ENCODE measurements around the gene RXRB. TPM values are rescaled to one million over a fixed set of nuclear protein-coding genes. Genes with fewer than 3 reads are reported as not detected.
A peak's percentile ranks its signal among the peaks of the same experiment; 100 is the strongest.

The RXRB gene
- total and polyA plus RNA-seq, 2 of the 13 experiments (the other 11 are each of a cell fraction or from before 2014, with no cell fraction given) = 26.7 to 55.7 TPM

GRCh38 chr6:33199687-33200218 lies 712 bp downstream of the RXRB start (continued):
- peak; percentile 99 for TF ChIP-seq FOXP4 (CRISPR knock-in tag; IDR thresholded peaks at IDR 0.05)
- 0 out of 2 replicates have a peak, but pooled peaks have one; percentile 75 for TF ChIP-seq ZNF879 (CRISPR knock-in tag; IDR thresholded peaks at IDR 0.05)
- TF ChIP-seq ZBTB39 (CRISPR knock-in tag; IDR thresholded peaks at IDR 0.05) = peak; percentile 80; the same call in 1 of the 2 replicates
- no peak; the same call in 1 of the 2 replicates for TF ChIP-seq SOX13 (IDR thresholded peaks at IDR 0.05)
- peak in 1 of 2 experiments; percentile 60; a peak in 1 of 4 replicates for TF ChIP-seq SOX13 (CRISPR knock-in tag; conservative IDR thresholded peaks at IDR 0.05 in 1 of 2, IDR thresholded peaks at IDR 0.05 in 1 of 2)
- TF ChIP-seq MXD3 (CRISPR knock-in tag; IDR thresholded peaks at IDR 0.05) = peak; percentile 62
- peak; percentile 97 for TF ChIP-seq PATZ1 (CRISPR knock-in tag; IDR thresholded peaks at IDR 0.05)
- peak; percentile 90 for TF ChIP-seq ARNTL (CRISPR knock-in tag; IDR thresholded peaks at IDR 0.05)
- TF ChIP-seq FOXK1 (CRISPR knock-in tag; IDR thresholded peaks at IDR 0.05; ENCODE audit: borderline replicate concordance, low read depth) = peak; percentile 99
- 0 out of 2 replicates have a peak, but pooled peaks have one; percentile 89 for TF ChIP-seq ZNF280B (CRISPR knock-in tag; IDR thresholded peaks at IDR 0.05; ENCODE audit: borderline replicate concordance)
- 0 out of 2 replicates have a peak, but pooled peaks have one; percentile 39 for TF ChIP-seq SOX5 (CRISPR knock-in tag; IDR thresholded peaks at IDR 0.05; ENCODE audit: borderline replicate concordance)
- peak; percentile 47; the same call in 1 of the 2 replicates for TF ChIP-seq ZNF136 (CRISPR knock-in tag; IDR thresholded peaks at IDR 0.05; ENCODE audit: low read depth)
- peak; percentile 92 for TF ChIP-seq FOXA3 (CRISPR knock-in tag; IDR thresholded peaks at IDR 0.05)
- TF ChIP-seq NR3C1 (CRISPR knock-in tag; IDR thresholded peaks at IDR 0.05) = no peak
- peak; percentile 54; the same call in 1 of the 2 replicates for TF ChIP-seq ZNF616 (CRISPR knock-in tag; IDR thresholded peaks at IDR 0.05; ENCODE audit: low read depth)
- TF ChIP-seq TGIF2 (CRISPR knock-in tag; IDR thresholded peaks at IDR 0.05) = peak; percentile 91
- peak; percentile 29; the same call in 1 of the 2 replicates for TF ChIP-seq KDM2A (CRISPR knock-in tag; IDR thresholded peaks at IDR 0.05; ENCODE audit: borderline replicate concordance, low read depth)
- TF ChIP-seq SIN3A (IDR thresholded peaks at IDR 0.05; ENCODE audit: borderline replicate concordance, low read depth, low read length) = peak; percentile 87
